C4-2B (cell line): Measurements from ENCODE around the gene FAP.

Experiments
- CTCF ChIP-seq: fragments of 450-650 bp; conservative IDR thresholded peaks from 2 replicates; pipeline ENCODE4 v1.5.1; 2017; ENCODE audit warnings: mild to moderate bottlenecking
- ZFX ChIP-seq: fragments of 450-650 bp; IDR thresholded peaks from 2 replicates; pipeline ENCODE4 v1.6.1; 2017

- TF ChIP-seq CTCF (no peak), ZFX (no peak)
Observed at GRCh38 chr2:162215162-162215561, 28.1 kb downstream of the FAP start.
